GM18907 (cell line): ENCODE measurements around the gene CTXN3.

ENCODE experiments used
- ATAC-seq: cut with Tn5 transposase; IDR thresholded peaks from one replicate; pipeline ENCODE4 v1.9.1; 2021; ENCODE audit warnings: mild to moderate bottlenecking, moderate library complexity; ENCODE audit not compliant: unreplicated experiment

CTXN3 gene

GRCh38 chr5:127649018-127649439, at the start of gene CTXN3:
Gene CTXN3, plus strand, starts transcription at chr5:127649082. Its CDS starts 8,440 bp downstream, at chr5:127657522.
- ATAC-seq, result no peak

DNA sequence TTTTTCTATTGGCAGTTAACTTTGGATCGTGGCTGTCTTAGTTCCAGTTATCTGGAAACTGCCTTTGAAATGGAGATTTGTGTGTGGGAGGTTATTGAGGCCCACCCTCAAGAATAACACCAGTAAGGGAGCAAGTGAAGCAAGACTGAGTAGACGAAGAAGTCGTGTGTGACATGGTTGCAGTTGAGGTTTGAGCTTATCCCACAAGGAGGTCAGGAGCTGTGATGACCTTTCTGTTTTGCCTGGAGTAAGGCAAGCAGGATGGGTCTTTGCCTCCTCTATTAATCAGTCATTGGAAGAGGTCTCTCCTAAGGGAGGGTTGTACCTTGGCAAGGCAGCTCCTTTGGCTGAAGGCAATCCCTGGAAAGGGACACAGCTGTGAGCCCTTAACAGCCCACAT, 49.6 kb upstream of the CTXN3 start:
- ATAC-seq, result no peak

DNA sequence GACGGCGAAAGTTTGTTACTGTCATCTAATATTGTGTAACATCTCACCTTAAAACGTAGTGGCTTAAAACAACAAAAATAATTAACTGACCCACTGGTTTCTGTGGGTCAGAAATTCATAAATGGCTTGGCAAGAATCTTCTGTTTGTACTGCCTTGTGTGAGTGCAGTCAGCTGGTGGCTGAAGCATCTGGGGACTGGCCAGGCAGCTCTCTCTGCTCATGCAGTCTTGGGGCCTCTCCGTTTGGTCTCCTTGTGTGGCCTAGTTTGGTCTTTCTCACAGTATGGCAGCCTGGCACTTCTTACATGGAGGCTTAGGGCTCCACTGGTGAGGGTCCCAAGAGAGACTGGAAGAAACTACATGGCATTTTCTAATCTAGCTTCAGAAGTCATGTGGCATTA, 49.0 kb upstream of the CTXN3 start:
- ATAC-seq, result no peak

- no peak for ATAC-seq
These were observed 47.8 kb upstream of the CTXN3 start for GRCh38 chr5:127601111-127601510.

- ATAC-seq, result no peak
These were observed 47.3 kb upstream of the CTXN3 start for GRCh38 chr5:127601601-127602000.

DNA sequence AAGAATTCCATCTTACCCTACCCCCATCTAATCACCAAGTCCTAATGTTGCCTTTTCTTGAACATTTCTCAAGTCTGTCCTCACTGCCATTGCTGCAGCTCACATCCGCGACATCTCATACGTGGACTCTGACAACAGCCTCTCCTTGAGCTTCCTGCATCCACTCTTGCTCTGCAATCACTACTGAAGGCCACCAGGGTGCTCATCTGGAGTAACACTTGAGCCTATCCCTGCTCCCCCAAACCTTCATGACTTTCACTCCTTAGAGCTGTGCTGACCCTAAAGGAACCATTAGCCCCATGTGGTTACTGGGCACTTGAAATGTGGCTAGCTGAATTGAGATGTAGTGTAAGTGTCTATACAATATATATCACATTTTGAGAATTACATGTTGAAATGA, 46.4 kb upstream of the CTXN3 start:
- peak; percentile 35 for ATAC-seq

- ATAC-seq, result peak; percentile 41
These were observed 45.7 kb upstream of the CTXN3 start for GRCh38 chr5:127602896-127603844.

DNA sequence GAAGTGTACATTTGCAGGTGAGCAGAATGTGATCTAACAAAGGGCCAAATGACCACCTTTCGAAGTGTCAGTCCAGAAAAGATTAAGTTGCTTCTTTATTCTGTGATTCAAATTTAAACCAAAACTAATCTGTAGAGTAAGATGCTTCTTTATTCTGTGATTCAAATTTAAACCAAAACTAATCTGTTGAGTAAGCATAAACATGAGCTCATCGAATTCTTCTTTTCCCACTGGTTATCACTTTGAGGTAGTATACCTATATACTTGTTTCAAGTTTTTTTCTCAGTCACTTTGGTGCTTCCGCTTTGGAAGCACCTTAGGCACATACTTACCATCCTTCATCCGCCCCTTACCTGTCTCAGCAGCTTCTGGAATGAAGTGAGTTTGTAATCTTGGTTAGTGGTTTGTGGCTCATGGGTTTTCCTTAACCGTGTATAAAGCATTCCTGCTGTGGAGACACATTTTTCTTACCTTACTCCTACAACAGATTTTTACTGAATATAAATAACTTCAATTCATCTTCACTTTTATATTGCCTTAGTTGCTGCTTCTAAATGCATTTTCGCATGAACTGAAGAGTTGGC, 40.7 kb upstream of the CTXN3 start:
- ATAC-seq, result no peak

GRCh38 chr5:127609011-127609410, 39.9 kb upstream of the CTXN3 start:
- ATAC-seq, result no peak

- no peak for ATAC-seq
These were observed 38.9 kb upstream of the CTXN3 start for GRCh38 chr5:127609957-127610356.

- no peak for ATAC-seq
These were observed 36.3 kb upstream of the CTXN3 start for GRCh38 chr5:127612441-127613141.

- no peak for ATAC-seq
These were observed 33.0 kb upstream of the CTXN3 start for GRCh38 chr5:127615916-127616315.

GRCh38 chr5:127619908-127620479, 28.9 kb upstream of the CTXN3 start:
- ATAC-seq, result no peak

DNA sequence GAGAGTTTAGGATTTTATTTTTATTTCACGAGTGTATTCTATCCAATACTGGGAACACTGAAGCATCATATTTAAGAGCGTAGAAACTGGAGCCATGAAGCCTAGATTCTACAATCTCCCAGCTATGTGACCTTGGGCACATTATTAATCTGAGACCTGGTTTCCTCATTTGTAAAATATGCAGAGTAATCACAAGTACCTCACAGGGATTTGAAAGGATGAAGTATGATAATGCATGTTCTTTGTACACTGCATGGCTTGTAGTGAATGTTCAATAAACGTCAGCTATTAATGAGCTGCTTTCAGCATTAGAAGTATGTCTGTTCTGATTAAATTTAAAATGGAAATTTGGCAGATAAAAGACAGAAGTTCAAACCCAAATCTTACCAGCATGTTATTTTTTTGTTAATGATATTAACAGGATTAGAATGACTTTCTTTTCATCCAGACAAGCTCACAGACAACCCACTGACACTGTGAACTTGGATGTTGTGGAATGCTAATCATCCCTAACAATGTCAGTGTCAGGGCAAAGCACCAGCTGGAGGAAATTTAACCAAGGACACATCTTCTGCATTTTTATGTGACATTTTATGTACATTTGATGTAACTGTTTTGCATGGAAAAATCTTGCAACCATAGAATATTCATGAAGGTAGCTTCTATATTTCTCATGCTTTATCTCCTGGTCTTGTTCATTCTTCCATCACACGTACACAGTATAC, 27.1 kb upstream of the CTXN3 start:
- ATAC-seq, result no peak

GRCh38 chr5:127634007-127634406, 14.9 kb upstream of the CTXN3 start:
- no peak for ATAC-seq

GRCh38 chr5:127639828-127640227, 9.1 kb upstream of the CTXN3 start:
- no peak for ATAC-seq

DNA sequence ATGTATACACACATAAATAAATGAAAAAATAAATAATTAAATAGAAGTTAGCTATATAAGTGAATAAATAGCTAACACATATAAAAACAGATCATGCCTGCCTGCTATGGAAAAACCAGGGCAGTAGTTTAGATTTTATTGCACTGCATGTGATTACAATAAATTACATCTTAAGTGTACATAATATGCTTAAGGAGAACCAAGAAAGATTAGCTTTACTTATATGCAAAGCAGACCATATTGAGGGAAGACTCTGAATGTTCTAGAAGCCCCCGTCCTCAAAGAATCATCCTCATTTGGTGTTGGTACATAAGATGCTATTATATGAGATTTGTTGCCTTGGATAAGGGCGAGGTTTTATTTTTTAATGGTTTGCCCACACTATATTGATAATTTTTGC, 5.9 kb upstream of the CTXN3 start:
- ATAC-seq, result no peak

GRCh38 chr5:127643607-127644006, 5.3 kb upstream of the CTXN3 start:
- no peak for ATAC-seq

DNA sequence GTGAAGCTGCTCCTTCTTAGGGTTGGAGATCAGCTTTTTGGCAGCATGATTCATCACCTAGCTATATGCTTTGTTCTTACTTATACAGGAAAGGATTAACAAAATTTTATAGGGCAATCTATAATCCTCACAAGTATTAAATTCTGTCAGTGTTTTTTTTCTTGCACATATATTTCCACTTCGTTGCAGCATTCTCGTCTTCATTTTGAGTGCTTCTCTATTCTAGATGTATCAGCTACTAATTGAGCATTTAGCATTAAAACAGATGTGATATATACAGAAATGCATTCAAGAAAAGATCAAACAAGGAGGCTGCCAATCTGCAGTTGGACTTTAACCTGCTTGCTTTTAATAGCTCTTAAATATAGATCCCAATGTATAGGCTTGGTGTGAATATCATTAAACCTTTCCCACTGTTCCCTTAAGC, 3.6 kb upstream of the CTXN3 start:
- no peak for ATAC-seq

DNA sequence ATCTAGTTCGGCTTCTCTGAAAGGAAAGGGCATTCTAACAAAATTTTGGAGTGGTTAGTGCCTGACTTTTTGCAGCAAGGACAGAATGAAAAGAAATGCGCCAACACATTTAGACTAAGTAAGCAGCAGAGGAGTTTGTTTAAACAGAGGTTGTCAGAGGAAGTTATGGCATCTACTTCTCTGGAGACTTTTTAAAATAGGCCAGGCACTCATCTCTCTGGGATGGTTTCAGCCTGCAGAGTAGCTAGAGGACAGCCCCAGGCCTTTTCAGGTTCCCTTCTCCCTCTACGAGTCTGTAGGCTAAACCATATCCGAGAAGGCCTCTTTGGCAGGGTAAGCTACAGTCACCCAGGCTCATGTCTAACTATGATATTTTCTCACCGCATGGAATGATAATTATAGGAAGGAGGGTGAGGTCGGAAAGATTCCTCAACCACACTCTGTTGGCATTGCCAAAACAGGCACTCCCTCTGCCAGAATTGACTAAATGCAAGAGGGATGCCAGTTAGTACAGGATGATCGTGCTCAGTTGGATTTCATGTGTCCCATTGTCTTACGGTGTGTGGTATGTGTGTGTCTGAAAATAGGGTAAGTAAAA, 1.4 kb upstream of the CTXN3 start:
- no peak for ATAC-seq
